Fibroblast of the aortic adventitia (primary cell): ENCODE measurements around the gene BRI3BP. TPM values are rescaled to one million over a fixed set of nuclear protein-coding genes. Genes with fewer than 3 reads are reported as not detected.
"Not testable (repeated sequence)": the region's sequence is repeated elsewhere in the genome, so short reads cannot be mapped to it uniquely, and the experiment has no call there.

ENCODE experiments used
- DNase-seq: peaks from one replicate; pipeline ENCODE4 v3.0.0-alpha.2; 2010; ENCODE audit warnings: low read depth
- H3K4me3 ChIP-seq: 2 replicates; pipeline ENCODE4 v1.5.1; 2011; ENCODE audit warnings: low read depth, mild to moderate bottlenecking, control low read depth, low read length, moderate library complexity
- CTCF ChIP-seq: IDR thresholded peaks from 2 replicates; pipeline ENCODE4 v1.5.1; 2011; ENCODE audit warnings: mild to moderate bottlenecking, low read length, control low read depth, inconsistent platforms; ENCODE audit not compliant: insufficient read depth
- total RNA-seq: library from RNA; depleted of rRNA; stranded (reverse); fragments of >200 nt; gene quantifications from 2 replicates; pipeline ENCODE4 v1.2.3, GENCODE V29; 2012; ENCODE audit warnings: low replicate concordance

Gene BRI3BP
- total RNA-seq, 1 donor = 6.1 TPM

- no peak for TF ChIP-seq CTCF
- no peak for DNase-seq
- H3K4me3 ChIP-seq = no peak overlapping the region
Measured at GRCh38 chr12:124980098-124980892, 13.2 kb upstream of the BRI3BP start.

DNA sequence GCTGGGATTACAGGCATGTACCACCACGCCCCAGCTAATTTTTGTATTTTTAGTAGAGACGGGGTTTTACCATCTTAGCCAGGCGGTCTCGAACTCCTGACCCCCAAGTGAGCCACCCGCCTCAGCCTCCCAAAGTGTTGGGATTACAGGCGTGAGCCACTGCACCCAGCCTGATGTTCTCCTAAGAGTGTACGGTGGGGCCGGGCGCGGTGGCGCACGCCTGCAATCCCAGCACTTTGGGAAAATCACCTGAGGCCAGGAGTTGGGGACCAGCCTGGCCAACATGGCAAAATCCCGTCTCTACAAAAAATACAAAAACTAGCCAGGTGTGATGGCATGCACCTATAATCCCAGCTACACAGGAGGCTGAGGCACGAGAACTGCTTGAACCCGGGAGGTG, 6.6 kb upstream of the BRI3BP start:
- not testable (repeated sequence) for H3K4me3 ChIP-seq, DNase-seq

GRCh38 chr12:124992874-124993625, 395 bp upstream of the BRI3BP start:
- DNase-seq = peak; percentile 30
- H3K4me3 ChIP-seq = peak overlapping the region; percentile 72
- TF ChIP-seq CTCF = no peak

- peak; percentile 4 for DNase-seq
- TF ChIP-seq CTCF = no peak
Measured at GRCh38 chr12:124994437-124994975, 1.1 kb downstream of the BRI3BP start.

DNA sequence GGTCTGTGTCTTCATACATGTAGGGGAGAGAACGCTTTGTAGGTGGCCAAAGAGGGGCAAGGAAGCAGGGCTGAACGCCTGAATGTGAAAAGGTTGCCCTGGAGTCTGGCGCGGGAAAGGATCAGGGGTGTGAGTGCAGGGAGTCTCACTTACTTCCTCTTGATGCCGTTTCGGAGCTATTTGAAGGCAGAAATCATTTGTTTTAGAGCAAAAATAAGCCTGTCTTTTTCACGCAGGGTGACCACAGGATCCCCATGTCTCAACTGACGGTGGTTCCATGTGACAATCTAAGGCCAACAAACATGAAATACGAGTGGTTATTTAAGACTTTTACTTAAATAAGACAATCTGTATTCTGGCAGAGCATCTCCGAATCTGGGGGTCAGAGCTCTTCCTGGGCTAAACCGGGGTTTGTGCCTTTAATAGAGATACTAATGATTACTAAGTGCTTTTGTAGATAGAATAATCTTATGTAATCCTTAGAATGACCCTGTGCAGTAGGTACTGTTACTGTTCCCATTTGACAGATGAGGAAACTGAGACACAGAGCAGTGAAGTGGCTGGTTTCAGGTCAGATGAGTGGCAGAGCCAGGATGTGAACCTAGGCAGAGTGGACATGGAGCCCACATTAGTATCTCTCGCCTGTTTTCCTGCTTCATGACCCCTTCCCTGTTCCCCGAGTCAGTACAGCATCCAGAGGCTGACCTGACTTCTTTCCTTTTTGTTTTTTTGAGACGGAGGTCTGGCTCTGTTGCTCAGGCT, 1.9 kb downstream of the BRI3BP start:
- DNase-seq = no peak
- no peak for TF ChIP-seq CTCF
- H3K4me3 ChIP-seq = no peak overlapping the region

More at GRCh38 chr12:124994437-124994975, 1.1 kb downstream of the BRI3BP start:
- peak overlapping the region; percentile 72 for H3K4me3 ChIP-seq

DNA sequence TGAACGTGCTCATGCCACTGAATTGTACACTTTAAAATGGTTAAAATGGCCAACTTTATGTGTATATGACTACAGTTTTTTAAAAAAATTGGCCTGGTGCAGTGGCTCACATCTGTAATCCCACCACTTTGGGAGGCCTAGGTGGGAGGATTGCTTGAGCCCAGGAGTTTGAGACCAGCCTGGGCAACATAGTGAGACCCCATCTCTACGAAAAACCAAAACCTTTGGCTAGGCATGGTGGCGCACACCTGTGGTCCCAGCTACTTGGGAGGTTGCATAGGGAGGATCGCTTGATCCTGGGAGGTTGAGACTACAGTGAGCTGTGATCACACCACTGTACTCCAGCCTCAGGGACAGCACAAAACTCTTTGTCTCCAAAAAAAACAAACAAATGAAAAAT, 5.3 kb downstream of the BRI3BP start:
- H3K4me3 ChIP-seq = no peak overlapping the region
- no peak for TF ChIP-seq CTCF
- DNase-seq = no peak
